Neural crest cell (in vitro differentiated cells): ENCODE results near the gene MAPK12. TPM values are rescaled to one million over a fixed set of nuclear protein-coding genes. Genes with fewer than 3 reads are reported as not detected.

ENCODE experiments used
- DNase-seq: peaks from one replicate; pipeline ENCODE4 v3.0.0; 2021; ENCODE audit warnings: low read depth, mixed read lengths, low spot score
- H3K27ac Mint-ChIP-seq: one replicate; pipeline ENCODE4 v1.8.0; 2021; ENCODE audit warnings: mild to moderate bottlenecking, mixed read lengths; ENCODE audit not compliant: unreplicated experiment
- H3K27me3 Mint-ChIP-seq: 2 replicates; pipeline ENCODE4 v1.8.0; 2021; ENCODE audit warnings: low read depth, mild to moderate bottlenecking, mixed read lengths
- H3K36me3 Mint-ChIP-seq: 2 replicates; pipeline ENCODE4 v1.8.0; 2021; ENCODE audit warnings: low read depth, mild to moderate bottlenecking, mixed read lengths
- H3K4me1 Mint-ChIP-seq: 2 replicates; pipeline ENCODE4 v1.8.0; 2021; ENCODE audit warnings: mixed read lengths
- H3K4me3 Mint-ChIP-seq: one replicate; pipeline ENCODE4 v1.8.0; 2021; ENCODE audit warnings: mild to moderate bottlenecking, mixed read lengths
- H3K9me3 Mint-ChIP-seq: 2 replicates; pipeline ENCODE4 v1.8.0; 2021; ENCODE audit warnings: mixed read lengths
- total RNA-seq: library from RNA; stranded (reverse); gene quantifications from 2 replicates; pipeline ENCODE4 v1.2.1, GENCODE V29; 2021
- TF ChIP-seq, protein P1 (sequence below): fragments of 200-600 bp; sonication (generic); conservative IDR thresholded peaks from 2 replicates; pipeline ENCODE4 v1.5.0; 2021; ENCODE audit warnings: antibody characterized with exemption, mild to moderate bottlenecking

The MAPK12 gene
- total RNA-seq, 1 donor from 2014 or later = 46.5 TPM

DNA sequence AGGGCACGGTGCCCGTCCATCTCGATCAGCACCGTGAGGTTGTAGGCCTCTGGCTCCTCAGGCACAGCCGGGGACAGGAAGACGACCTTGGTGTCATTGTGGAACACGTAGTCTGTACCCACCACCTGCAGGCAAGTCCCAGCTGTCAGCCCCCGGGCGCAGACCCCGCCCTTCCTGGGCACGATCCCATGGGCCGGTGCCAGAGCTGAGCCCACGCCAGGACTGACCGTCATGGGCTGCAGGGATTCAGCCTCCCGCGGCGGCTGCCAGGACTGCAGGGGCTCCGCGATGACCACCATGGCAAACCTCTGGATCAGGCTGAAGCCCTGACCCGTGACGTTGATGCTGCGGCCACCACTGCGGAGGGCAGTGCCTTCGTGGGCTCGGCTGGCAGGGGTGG, 20.5 kb upstream of the MAPK12 start:
- H3K27me3 Mint-ChIP-seq = no peaks in the 10 kb centered on the region

DNA sequence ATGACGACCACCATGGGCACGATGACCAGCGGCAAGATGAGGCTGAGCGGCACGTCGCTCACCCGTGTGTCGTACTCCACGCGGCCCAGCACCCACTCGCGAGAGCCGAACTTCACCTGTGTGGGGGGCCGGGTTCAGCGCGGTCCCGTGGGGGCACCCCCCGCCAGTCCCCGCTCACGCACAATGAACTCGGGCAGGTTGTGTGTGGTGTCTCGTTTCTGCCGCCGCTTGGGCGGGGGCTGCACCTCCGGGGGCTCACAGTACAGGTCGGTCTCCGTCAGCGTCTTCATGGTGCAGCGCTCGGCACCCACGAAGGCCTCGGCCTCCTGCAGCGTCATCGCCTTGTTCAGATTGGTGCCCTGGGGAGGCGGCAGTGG, 19.9 kb upstream of the MAPK12 start:
- no peak overlapping the region for H3K27ac Mint-ChIP-seq
- TF ChIP-seq, protein P1, sequence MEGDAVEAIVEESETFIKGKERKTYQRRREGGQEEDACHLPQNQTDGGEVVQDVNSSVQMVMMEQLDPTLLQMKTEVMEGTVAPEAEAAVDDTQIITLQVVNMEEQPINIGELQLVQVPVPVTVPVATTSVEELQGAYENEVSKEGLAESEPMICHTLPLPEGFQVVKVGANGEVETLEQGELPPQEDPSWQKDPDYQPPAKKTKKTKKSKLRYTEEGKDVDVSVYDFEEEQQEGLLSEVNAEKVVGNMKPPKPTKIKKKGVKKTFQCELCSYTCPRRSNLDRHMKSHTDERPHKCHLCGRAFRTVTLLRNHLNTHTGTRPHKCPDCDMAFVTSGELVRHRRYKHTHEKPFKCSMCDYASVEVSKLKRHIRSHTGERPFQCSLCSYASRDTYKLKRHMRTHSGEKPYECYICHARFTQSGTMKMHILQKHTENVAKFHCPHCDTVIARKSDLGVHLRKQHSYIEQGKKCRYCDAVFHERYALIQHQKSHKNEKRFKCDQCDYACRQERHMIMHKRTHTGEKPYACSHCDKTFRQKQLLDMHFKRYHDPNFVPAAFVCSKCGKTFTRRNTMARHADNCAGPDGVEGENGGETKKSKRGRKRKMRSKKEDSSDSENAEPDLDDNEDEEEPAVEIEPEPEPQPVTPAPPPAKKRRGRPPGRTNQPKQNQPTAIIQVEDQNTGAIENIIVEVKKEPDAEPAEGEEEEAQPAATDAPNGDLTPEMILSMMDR = no peak

More for the DNA sequence above, 20.5 kb upstream of the MAPK12 start:
- TF ChIP-seq, protein P1 = no peak
- H3K36me3 Mint-ChIP-seq = no peaks in the 10 kb centered on the region
- no peak for DNase-seq
- H3K9me3 Mint-ChIP-seq = no peaks in the 10 kb centered on the region
- H3K27ac Mint-ChIP-seq = no peak overlapping the region
- no peaks in the 10 kb centered on the region for H3K4me1 Mint-ChIP-seq
- no peak overlapping the region for H3K4me3 Mint-ChIP-seq

DNA sequence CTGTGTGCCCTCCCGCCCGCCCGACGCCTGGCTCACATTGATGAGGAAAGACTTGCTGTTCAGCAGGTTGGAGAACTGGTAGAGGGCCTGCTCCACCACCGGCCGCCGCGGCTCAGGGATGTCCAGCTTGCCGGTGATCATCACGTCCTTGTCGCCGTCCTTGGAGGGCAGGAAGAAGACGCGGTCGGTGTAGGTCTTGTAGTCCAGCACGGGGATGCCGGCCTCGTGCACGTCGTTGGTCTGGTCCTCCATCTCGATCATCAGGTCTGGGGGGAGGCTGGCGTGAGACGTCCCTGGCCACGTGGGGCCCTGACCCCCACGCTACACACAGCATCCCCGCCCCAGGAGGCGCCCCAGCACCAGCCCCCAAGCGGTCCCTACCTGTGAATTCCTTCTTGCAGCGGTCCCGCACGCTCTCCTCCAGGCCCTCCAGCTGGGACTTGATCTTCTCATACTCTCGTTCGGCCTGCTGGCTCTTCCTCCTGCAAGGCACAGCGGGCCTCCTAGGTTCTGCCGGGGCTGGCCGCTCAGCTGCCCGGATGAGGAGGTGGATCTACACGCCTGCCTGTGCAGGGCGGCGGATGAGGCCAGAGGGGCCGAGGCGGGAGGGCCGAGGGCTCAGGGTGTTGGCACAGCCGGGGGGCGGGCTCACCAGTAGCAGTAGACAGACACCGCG, 19.4 kb upstream of the MAPK12 start:
- no peak overlapping the region for H3K27ac Mint-ChIP-seq

More for the DNA sequence above, 19.9 kb upstream of the MAPK12 start:
- Mint-ChIP-seq H3K4me3 (no peak overlapping the region), H3K9me3 (no peaks in the 10 kb centered on the region), H3K36me3 (peaks cover 3% of the 10 kb centered on the region), H3K27me3 (no peaks in the 10 kb centered on the region), H3K4me1 (no peaks in the 10 kb centered on the region)
- DNase-seq = no peak

DNA sequence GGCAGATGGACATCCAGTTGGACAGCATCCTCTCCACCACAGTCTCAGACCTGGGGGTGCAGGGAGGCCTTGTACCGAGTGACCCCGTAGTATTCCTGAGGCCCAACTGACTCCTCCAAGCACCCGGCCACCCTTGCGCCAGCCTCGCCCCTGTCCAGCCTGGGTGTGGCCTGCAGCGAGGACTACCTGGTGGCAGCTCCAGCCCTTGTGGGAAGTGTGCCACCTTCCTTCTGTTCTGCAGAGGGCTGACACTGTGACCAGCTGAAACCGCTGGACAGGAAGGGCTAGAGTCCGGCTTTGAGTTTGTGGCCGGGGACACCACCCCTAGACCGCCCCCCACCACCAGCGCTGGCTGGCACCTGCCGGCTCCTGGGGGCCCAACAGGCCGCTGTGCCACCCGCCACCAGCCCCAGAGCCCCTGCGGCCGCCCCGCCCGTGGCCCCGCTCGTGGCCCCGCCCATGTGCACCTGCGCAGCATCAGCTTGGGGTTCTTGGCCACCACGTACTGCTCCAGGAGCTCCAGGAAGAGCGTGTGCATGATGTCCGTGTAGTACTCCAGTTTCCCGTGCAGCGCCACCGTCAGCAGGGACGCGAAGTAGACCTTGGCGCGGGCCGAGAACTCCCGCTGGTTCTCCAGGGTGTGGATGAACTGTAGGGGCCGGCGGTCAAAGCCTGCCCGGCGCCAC, 18.7 kb upstream of the MAPK12 start:
- no peaks in the 10 kb centered on the region for H3K27me3 Mint-ChIP-seq
- no peak overlapping the region for H3K4me3 Mint-ChIP-seq
- DNase-seq = no peak
- H3K9me3 Mint-ChIP-seq = no peaks in the 10 kb centered on the region
- peaks cover 3% of the 10 kb centered on the region for H3K36me3 Mint-ChIP-seq
- TF ChIP-seq, protein P1 = no peak
- no peak overlapping the region for H3K27ac Mint-ChIP-seq
- no peaks in the 10 kb centered on the region for H3K4me1 Mint-ChIP-seq

More for the DNA sequence above, 19.4 kb upstream of the MAPK12 start:
- TF ChIP-seq, protein P1 = no peak
- no peak for DNase-seq
- Mint-ChIP-seq H3K36me3 (peaks cover 3% of the 10 kb centered on the region), H3K4me1 (no peaks in the 10 kb centered on the region), H3K9me3 (no peaks in the 10 kb centered on the region), H3K4me3 (no peak overlapping the region), H3K27me3 (no peaks in the 10 kb centered on the region)

DNA sequence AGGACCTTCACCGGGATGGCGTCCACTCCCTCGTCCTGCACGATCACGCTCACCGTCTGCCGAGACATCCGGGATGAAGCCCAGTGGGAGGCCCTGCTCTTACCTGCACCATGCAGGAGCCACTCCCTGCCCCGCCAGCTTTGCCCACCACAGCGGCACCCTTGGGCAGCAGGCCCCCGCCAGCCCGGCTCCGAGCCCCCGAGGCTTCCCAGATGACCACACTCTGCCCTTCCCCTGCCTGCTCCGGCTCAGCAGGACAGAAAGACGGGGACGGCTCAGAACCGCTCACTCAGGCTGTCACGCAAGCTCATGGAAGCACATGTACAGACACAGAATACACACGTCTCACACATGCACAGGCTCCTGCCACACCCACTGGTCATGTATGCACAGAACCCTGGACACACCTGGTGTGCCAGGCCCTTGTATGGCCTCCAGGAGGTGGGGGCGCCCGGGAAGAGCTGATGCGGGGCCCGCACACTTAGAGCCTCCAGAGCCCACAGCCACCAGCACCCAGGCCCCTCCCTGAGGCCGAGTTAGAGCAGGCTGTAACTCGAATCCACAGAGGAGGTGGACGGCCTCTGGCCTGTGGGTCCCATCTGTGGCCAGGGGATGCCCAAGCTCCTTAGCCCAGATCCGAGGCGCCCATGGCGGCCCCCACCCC, 17.6 kb upstream of the MAPK12 start:
- peaks cover 2% of the 10 kb centered on the region for H3K4me1 Mint-ChIP-seq
- DNase-seq = no peak
- TF ChIP-seq, protein P1 = no peak
- H3K9me3 Mint-ChIP-seq = no peaks in the 10 kb centered on the region
- no peak overlapping the region for H3K27ac Mint-ChIP-seq
- peaks cover 4% of the 10 kb centered on the region for H3K36me3 Mint-ChIP-seq
- H3K27me3 Mint-ChIP-seq = peaks cover under 1% of the 10 kb centered on the region
- H3K4me3 Mint-ChIP-seq = no peak overlapping the region
